Hematopoietic multipotent progenitor cell (in vitro differentiated cells): ENCODE data around the gene DHX16. TPM values are rescaled to one million over a fixed set of nuclear protein-coding genes. Genes with fewer than 3 reads are reported as not detected.
"Not testable (repeated sequence)": the region's sequence is repeated elsewhere in the genome, so short reads cannot be mapped to it uniquely, and the experiment has no call there.

Experiments
- DNase-seq, 3 donors: peaks; one replicate each; pipeline ENCODE4 v3.0.0-alpha.2; 2011 to 2015; ENCODE audit warnings: low read depth in 2 of 3, low spot score in 2 of 3
- total RNA-seq: library from RNA; depleted of rRNA; stranded (reverse); fragments of >200 nt; gene quantifications from one replicate; pipeline ENCODE4 v1.2.3, GENCODE V29; 2012

DHX16 gene
- total RNA-seq, result 42.3 TPM

- DNase-seq, result peak; percentile 89 to 97 (median 97)
Measured at GRCh38 chr6:30672445-30673253, at the start of gene DHX16. Gene DHX16 (minus strand): TSS chr6:30673006. CDS start chr6:30672841, 165 bp downstream.

- DNase-seq, result not testable (repeated sequence)
Measured at GRCh38 chr6:30722025-30722279, 49.1 kb upstream of the DHX16 start.

- peak; percentile 94 to 96 (median 94) for DNase-seq
Measured at GRCh38 chr6:30721198-30722024, 48.6 kb upstream of the DHX16 start.

- DNase-seq, result peak in 1 of 3 donors; percentile 73
Measured at GRCh38 chr6:30720738-30721197, 48.0 kb upstream of the DHX16 start.

- peak; percentile 84 to 98 (median 96) for DNase-seq
Measured at GRCh38 chr6:30719791-30720737, 47.3 kb upstream of the DHX16 start, which contains the start of gene TUBB. Gene TUBB (plus strand): TSS chr6:30720352. CDS start chr6:30720507, 155 bp downstream.

GRCh38 chr6:30719356-30719755, 46.5 kb upstream of the DHX16 start:
- no peak for DNase-seq

GRCh38 chr6:30717845-30718720, 45.3 kb upstream of the DHX16 start:
- not testable (repeated sequence) for DNase-seq

GRCh38 chr6:30717129-30717844, 44.5 kb upstream of the DHX16 start, which contains the start of gene MDC1:
Gene MDC1 (minus strand): TSS chr6:30717281. CDS start chr6:30715175, 2,106 bp downstream.
- peak; percentile 95 to 100 (median 100) for DNase-seq

- no peak for DNase-seq
Measured at GRCh38 chr6:30716879-30717128, 44.0 kb upstream of the DHX16 start.

- no peak for DNase-seq
Measured at GRCh38 chr6:30714263-30714662, 41.5 kb upstream of the DHX16 start.

- DNase-seq, result no peak
Measured at GRCh38 chr6:30712441-30712945, 39.7 kb upstream of the DHX16 start.

- DNase-seq, result peak in 1 of 3 donors; percentile 36
Measured at GRCh38 chr6:30711758-30712380, 39.1 kb upstream of the DHX16 start.

- no peak for DNase-seq
Measured at GRCh38 chr6:30709101-30709868, 36.5 kb upstream of the DHX16 start.

- no peak for DNase-seq
Measured at GRCh38 chr6:30707281-30707850, 34.6 kb upstream of the DHX16 start.

- no peak for DNase-seq
Measured at GRCh38 chr6:30705620-30706019, 32.8 kb upstream of the DHX16 start.

GRCh38 chr6:30703821-30704220, 31.0 kb upstream of the DHX16 start:
- DNase-seq, result no peak

GRCh38 chr6:30703011-30703410, 30.2 kb upstream of the DHX16 start:
- DNase-seq, result no peak
